Measurements from ENCODE around the gene SULT1C3.

The SULT1C3 gene

DNA sequence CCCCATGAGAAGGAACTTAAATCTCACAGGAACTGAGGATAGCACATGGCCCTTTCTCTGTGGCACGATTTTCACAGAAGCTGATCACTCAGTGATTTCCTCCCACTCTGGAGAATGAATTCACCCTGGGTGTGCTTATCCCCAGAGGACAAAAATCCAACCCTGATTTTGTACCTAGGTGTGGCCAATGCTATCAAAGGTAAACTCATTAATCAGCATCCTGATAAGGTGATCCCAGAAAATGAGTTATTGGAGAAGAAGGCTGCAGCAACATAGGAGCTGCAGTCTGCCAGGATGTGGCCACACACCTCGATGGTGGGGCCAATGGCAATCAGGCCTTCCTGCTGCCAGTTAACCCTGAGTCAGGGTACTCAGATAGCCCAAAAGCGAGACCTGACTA lies 40.7 kb downstream of the SULT1C3 start:
- TF ChIP-seq FOXP2 (optimal IDR thresholded peaks at IDR 0.05; ENCODE audit: borderline replicate concordance, extremely low read depth, extremely low read length, insufficient read depth) = no peak
- no peak for TF ChIP-seq SIN3A (IDR thresholded peaks at IDR 0.05; ENCODE audit: borderline replicate concordance, insufficient read depth, low read length)
- TF ChIP-seq, protein P1, sequence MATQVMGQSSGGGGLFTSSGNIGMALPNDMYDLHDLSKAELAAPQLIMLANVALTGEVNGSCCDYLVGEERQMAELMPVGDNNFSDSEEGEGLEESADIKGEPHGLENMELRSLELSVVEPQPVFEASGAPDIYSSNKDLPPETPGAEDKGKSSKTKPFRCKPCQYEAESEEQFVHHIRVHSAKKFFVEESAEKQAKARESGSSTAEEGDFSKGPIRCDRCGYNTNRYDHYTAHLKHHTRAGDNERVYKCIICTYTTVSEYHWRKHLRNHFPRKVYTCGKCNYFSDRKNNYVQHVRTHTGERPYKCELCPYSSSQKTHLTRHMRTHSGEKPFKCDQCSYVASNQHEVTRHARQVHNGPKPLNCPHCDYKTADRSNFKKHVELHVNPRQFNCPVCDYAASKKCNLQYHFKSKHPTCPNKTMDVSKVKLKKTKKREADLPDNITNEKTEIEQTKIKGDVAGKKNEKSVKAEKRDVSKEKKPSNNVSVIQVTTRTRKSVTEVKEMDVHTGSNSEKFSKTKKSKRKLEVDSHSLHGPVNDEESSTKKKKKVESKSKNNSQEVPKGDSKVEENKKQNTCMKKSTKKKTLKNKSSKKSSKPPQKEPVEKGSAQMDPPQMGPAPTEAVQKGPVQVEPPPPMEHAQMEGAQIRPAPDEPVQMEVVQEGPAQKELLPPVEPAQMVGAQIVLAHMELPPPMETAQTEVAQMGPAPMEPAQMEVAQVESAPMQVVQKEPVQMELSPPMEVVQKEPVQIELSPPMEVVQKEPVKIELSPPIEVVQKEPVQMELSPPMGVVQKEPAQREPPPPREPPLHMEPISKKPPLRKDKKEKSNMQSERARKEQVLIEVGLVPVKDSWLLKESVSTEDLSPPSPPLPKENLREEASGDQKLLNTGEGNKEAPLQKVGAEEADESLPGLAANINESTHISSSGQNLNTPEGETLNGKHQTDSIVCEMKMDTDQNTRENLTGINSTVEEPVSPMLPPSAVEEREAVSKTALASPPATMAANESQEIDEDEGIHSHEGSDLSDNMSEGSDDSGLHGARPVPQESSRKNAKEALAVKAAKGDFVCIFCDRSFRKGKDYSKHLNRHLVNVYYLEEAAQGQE (IDR thresholded peaks at IDR 0.05; ENCODE audit: insufficient read depth in 1 of 2, low read depth in 2 of 2, low read length in 2 of 2) = no peak
- TF ChIP-seq POLR2AphosphoS5 (IDR thresholded peaks at IDR 0.05; ENCODE audit: low read depth, low read length) = no peak
- no peak for TF ChIP-seq TAF1 (IDR thresholded peaks at IDR 0.05; ENCODE audit: borderline replicate concordance, insufficient read depth, low read length)

DNA sequence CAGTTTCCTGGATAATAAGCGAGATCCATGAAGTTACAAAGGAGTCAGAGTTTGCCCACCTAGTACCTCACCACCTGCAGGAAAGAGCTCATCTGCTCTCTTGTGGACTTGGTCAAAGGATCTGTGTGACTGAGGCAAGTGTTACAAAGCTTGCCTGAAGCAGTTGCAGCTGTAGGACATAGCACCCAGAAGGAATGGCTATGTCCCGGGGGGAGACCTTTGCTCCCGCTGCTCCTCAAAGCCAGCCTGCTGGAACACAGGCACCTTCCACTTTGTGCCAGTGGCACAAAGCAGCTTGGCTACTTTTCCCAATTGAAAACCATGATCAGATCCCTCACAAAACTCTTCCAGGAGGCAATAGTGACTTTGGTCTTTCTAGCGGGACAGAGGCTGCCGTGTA lies 45.8 kb downstream of the SULT1C3 start:
- TF ChIP-seq FOXP2 (optimal IDR thresholded peaks at IDR 0.05; ENCODE audit: borderline replicate concordance, extremely low read depth, extremely low read length, insufficient read depth) (no peak), TAF1 (IDR thresholded peaks at IDR 0.05; ENCODE audit: borderline replicate concordance, insufficient read depth, low read length) (no peak), POLR2AphosphoS5 (IDR thresholded peaks at IDR 0.05; ENCODE audit: low read depth, low read length) (no peak), SIN3A (IDR thresholded peaks at IDR 0.05; ENCODE audit: borderline replicate concordance, insufficient read depth, low read length) (no peak)
- TF ChIP-seq, protein P1 (IDR thresholded peaks at IDR 0.05; ENCODE audit: insufficient read depth in 1 of 2, low read depth in 2 of 2, low read length in 2 of 2) = no peak

DNA sequence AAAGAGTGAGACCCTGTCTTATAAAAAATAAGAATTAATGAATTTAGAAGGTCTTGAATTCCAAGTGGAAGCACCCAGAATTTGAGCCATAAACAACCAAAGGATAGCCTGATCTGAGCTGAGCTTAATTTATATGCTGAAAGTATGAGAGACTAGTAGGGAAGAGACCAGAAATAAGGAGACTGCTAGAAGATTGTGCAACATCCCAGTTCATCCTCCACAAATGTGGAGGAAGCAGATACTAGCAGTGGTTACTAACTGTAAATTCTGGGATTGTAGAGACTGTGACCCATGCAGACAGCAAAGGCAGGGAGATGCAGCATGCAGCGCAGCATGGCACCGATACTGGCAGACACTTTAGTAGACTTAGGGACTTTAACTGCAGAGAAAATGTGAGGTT lies 47.4 kb downstream of the SULT1C3 start:
- no peak for TF ChIP-seq POLR2AphosphoS5 (IDR thresholded peaks at IDR 0.05; ENCODE audit: low read depth, low read length)
- TF ChIP-seq TAF1 (IDR thresholded peaks at IDR 0.05; ENCODE audit: borderline replicate concordance, insufficient read depth, low read length) = no peak
- TF ChIP-seq, protein P1 (IDR thresholded peaks at IDR 0.05; ENCODE audit: insufficient read depth in 1 of 2, low read depth in 2 of 2, low read length in 2 of 2) = no peak
- no peak for TF ChIP-seq SIN3A (IDR thresholded peaks at IDR 0.05; ENCODE audit: borderline replicate concordance, insufficient read depth, low read length)
- no peak for TF ChIP-seq FOXP2 (optimal IDR thresholded peaks at IDR 0.05; ENCODE audit: borderline replicate concordance, extremely low read depth, extremely low read length, insufficient read depth)

DNA sequence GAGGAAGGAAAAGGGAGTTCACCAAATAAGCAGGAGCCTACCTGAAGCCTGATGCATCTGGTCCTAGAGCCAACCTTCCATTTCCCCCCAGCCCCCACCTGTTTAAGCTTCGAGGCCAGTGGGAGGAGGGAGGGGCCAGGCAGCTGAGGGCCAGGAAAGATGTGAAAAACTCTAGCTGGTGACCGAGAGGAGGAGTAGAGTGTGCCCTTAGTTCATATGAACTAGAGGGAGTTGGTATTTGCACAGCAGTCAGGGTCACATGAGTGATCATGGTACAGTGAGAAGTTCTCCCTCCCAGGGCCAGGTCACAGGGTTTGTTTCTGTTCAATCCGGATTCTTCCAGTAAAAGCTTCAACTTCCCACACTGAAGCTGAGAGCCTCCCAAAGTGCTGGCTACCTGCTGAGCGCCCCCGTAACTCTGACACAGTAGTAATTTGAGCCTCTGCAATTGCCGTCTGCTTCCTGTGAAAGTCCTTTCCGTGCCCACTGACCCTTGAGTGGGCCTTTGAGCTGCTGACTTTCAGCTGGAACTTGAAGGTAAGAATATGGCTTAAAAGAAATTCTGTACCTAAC lies 48.9 kb downstream of the SULT1C3 start, which contains the start of gene SULT1C2:
TSS of gene SULT1C2 (plus strand) at position 362 of the 573 bp plus-strand sequence. CDS start 4,773 bp downstream, outside the sequence.
- TF ChIP-seq, protein P1 (IDR thresholded peaks at IDR 0.05; ENCODE audit: insufficient read depth in 1 of 2, low read depth in 2 of 2, low read length in 2 of 2) = no peak
- TF ChIP-seq POLR2AphosphoS5 (IDR thresholded peaks at IDR 0.05; ENCODE audit: low read depth, low read length) (no peak), FOXP2 (optimal IDR thresholded peaks at IDR 0.05; ENCODE audit: borderline replicate concordance, extremely low read depth, extremely low read length, insufficient read depth) (no peak), TAF1 (IDR thresholded peaks at IDR 0.05; ENCODE audit: borderline replicate concordance, insufficient read depth, low read length) (no peak), SIN3A (IDR thresholded peaks at IDR 0.05; ENCODE audit: borderline replicate concordance, insufficient read depth, low read length) (no peak)
